ENCODE results near the gene ARF4. TPM values are rescaled to one million over a fixed set of nuclear protein-coding genes. Genes with fewer than 3 reads are reported as not detected.

ARF4 gene
- total RNA-seq, 1 donor from 2014 or later = 97.0 TPM

- H3K27ac Mint-ChIP-seq = peak overlapping the region; percentile 61
- H3K4me1 Mint-ChIP-seq (ENCODE audit: low read depth) = peaks cover 21% of the 10 kb centered on the region
- peaks cover 20% of the 10 kb centered on the region for H3K36me3 Mint-ChIP-seq (ENCODE audit: low read depth)
- H3K4me3 Mint-ChIP-seq = no peak overlapping the region
- intact Hi-C loops (cut with micrococcal nuclease) = no loop called here
- H3K9me3 Mint-ChIP-seq = peaks cover 5% of the 10 kb centered on the region
- no peaks in the 10 kb centered on the region for H3K27me3 Mint-ChIP-seq (ENCODE audit: insufficient read depth)
- DNase-seq (ENCODE audit: low spot score) = no peak
These were observed 3.1 kb upstream of the ARF4 start for GRCh38 chr3:57600195-57600594.

DNA sequence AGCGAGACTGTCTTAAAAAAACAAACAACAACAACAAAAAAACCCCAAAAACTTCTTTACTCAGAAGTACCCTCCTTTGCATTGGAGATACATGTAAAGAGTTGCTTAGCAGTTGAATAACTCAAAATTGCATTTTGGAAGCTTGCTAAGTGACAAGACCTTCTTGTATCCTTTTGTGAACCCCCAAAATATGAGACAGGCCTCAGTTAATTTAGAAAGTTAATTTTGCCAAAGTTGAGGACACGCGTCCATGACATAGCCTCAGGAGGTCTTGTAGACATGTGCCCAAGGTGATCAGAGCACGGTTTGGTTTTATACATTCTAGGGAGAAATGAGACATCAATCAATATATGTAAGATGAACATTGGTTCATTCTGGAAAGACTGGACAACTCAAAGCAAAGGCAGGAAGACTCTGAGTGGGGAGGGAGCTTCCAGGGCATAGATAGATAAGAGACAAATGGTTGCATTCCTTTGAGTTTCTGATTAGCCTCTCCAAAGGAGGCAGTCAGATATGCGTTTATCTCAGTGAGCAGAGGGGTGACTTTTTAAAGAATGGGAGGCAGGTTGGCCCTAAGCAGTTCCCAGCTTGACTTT lies 1.7 kb upstream of the ARF4 start:
- H3K36me3 Mint-ChIP-seq (ENCODE audit: low read depth) = peaks cover 23% of the 10 kb centered on the region
- intact Hi-C loops (cut with micrococcal nuclease) = loop anchor here (5.0 to 10.0 kb wide), 6 partner anchors 253 to 917 kb away; partner anchors contain the start of genes ABHD6, ARHGEF3, IL17RD and TASOR
- peaks cover 31% of the 10 kb centered on the region for H3K4me1 Mint-ChIP-seq (ENCODE audit: low read depth)
- H3K27ac Mint-ChIP-seq = peak overlapping the region; percentile 100
- H3K9me3 Mint-ChIP-seq = no peaks in the 10 kb centered on the region
- peak overlapping the region; percentile 98 for H3K4me3 Mint-ChIP-seq
- DNase-seq (ENCODE audit: low spot score) = no peak
- H3K27me3 Mint-ChIP-seq (ENCODE audit: insufficient read depth) = no peaks in the 10 kb centered on the region

DNA sequence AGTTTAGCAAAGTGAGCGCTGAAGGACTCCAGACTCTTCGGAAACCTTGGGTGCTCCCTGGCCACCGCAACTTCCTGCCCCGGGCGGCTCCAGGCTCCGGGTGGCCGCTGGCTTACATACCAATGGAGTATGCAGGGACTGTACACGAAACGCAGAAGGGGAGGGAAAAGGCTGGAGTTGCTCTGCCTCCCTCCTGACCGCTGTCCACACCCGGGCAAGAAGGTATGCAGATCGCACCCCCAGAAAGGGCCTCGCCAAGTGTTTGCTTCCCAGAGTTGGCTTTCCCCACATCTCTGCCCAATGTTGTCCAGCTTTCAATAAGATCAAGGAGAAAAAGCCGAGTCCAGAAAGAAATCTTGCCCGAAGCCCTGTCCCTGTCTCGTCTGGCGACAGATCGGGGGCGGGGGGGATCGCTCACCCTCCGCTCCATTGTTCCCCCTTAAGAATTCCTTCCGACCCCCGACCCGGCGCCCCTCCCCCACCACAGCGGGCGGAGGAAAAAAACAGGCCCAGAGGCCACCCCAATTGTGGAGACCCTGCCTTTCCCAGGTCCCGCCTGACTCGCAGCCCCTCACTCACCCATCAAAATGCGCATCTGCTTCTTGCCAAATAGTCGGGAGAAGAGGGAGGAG lies 533 bp downstream of the ARF4 start:
- Mint-ChIP-seq H3K4me1 (ENCODE audit: low read depth) (peaks cover 35% of the 10 kb centered on the region), H3K4me3 (peak overlapping the region; percentile 98), H3K36me3 (ENCODE audit: low read depth) (peaks cover 24% of the 10 kb centered on the region)

GRCh38 chr3:57594576-57594975 lies 2.6 kb downstream of the ARF4 start:
- Mint-ChIP-seq H3K27ac (peak overlapping the region; percentile 49), H3K4me1 (ENCODE audit: low read depth) (peaks cover 33% of the 10 kb centered on the region), H3K27me3 (ENCODE audit: insufficient read depth) (no peaks in the 10 kb centered on the region), H3K36me3 (ENCODE audit: low read depth) (peaks cover 27% of the 10 kb centered on the region), H3K4me3 (peak overlapping the region; percentile 98), H3K9me3 (no peaks in the 10 kb centered on the region)
- intact Hi-C loops (cut with micrococcal nuclease) = loop anchor here (10.0 kb wide), 3 partner anchors 430 to 810 kb away; partner anchors contain the start of genes ABHD6 and IL17RD
- DNase-seq (ENCODE audit: low spot score) = no peak

More for the DNA sequence above, 533 bp downstream of the ARF4 start:
- Mint-ChIP-seq H3K27ac (peak overlapping the region; percentile 100), H3K9me3 (no peaks in the 10 kb centered on the region), H3K27me3 (ENCODE audit: insufficient read depth) (no peaks in the 10 kb centered on the region)
- DNase-seq (ENCODE audit: low spot score) = peak; percentile 67
- intact Hi-C loops (cut with micrococcal nuclease) = loop anchor here (1.0 to 10.0 kb wide), 15 partner anchors 40 to 914 kb away; partner anchors contain the start of genes ABHD6, ARHGEF3, DENND6A and HTD2

GRCh38 chr3:57594144-57594543 lies 3.0 kb downstream of the ARF4 start:
- Mint-ChIP-seq H3K9me3 (no peaks in the 10 kb centered on the region), H3K4me1 (ENCODE audit: low read depth) (peaks cover 29% of the 10 kb centered on the region), H3K27ac (no peak overlapping the region), H3K36me3 (ENCODE audit: low read depth) (peaks cover 26% of the 10 kb centered on the region), H3K27me3 (ENCODE audit: insufficient read depth) (no peaks in the 10 kb centered on the region), H3K4me3 (peak overlapping the region; percentile 98)
- no peak for DNase-seq (ENCODE audit: low spot score)
- intact Hi-C loops (cut with micrococcal nuclease) = loop anchor here (10.0 kb wide), 3 partner anchors 429 to 809 kb away; partner anchors contain the start of genes ABHD6 and IL17RD

DNA sequence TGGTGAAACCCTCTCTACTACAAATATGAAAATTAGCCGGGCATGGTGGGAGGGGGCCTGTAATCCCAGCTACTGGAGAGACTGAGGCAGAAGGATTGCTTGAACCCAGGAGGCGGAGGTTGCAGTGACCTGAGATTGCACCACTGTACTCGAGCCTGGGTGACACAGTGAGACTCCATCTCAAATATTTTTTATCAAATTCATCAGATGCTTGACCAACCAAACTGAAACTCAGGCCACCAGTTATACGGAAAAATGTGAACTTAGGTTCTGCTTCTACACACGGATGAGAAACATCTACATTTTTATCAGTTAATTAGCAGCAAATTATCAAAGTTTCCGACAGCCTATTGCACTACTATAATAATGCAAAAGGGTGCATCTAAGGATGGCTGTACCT lies 4.8 kb downstream of the ARF4 start:
- no peak overlapping the region for H3K4me3 Mint-ChIP-seq
- intact Hi-C loops (cut with micrococcal nuclease) = loop anchor here (10.0 kb wide), 3 partner anchors 428 to 808 kb away; partner anchors contain the start of genes ABHD6 and IL17RD
- no peaks in the 10 kb centered on the region for H3K27me3 Mint-ChIP-seq (ENCODE audit: insufficient read depth)
- peaks cover 23% of the 10 kb centered on the region for H3K4me1 Mint-ChIP-seq (ENCODE audit: low read depth)
- H3K36me3 Mint-ChIP-seq (ENCODE audit: low read depth) = peaks cover 22% of the 10 kb centered on the region
- H3K27ac Mint-ChIP-seq = no peak overlapping the region
- no peak for DNase-seq (ENCODE audit: low spot score)
- no peaks in the 10 kb centered on the region for H3K9me3 Mint-ChIP-seq

GRCh38 chr3:57587905-57588304 lies 9.2 kb downstream of the ARF4 start:
- no peak overlapping the region for H3K4me3 Mint-ChIP-seq
- DNase-seq (ENCODE audit: low spot score) = no peak
- H3K4me1 Mint-ChIP-seq (ENCODE audit: low read depth) = peaks cover 19% of the 10 kb centered on the region
- no peaks in the 10 kb centered on the region for H3K9me3 Mint-ChIP-seq
- no peaks in the 10 kb centered on the region for H3K27me3 Mint-ChIP-seq (ENCODE audit: insufficient read depth)
- peaks cover 22% of the 10 kb centered on the region for H3K36me3 Mint-ChIP-seq (ENCODE audit: low read depth)
- no peak overlapping the region for H3K27ac Mint-ChIP-seq
- intact Hi-C loops (cut with micrococcal nuclease) = no loop called here

DNA sequence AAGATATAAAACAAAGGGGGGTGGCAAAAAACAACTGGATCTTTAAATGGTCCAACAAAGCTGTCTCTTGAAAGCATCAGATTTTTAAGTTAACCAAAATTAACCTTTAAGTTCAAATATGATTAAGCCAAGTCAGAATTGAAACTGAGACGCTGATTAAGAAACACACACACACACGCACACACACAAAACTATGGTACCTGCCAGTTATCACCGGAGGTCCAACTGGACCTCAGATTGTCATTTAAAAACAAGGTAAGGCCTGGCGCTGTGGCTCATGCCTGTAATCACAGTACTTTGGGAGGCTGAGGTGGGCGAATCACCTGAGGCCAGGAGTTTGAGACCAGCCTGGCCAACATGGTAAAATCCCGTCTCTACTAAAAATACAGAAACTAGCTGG lies 10.4 kb downstream of the ARF4 start:
- intact Hi-C loops (cut with micrococcal nuclease) = no loop called here
- peaks cover 24% of the 10 kb centered on the region for H3K36me3 Mint-ChIP-seq (ENCODE audit: low read depth)
- H3K4me1 Mint-ChIP-seq (ENCODE audit: low read depth) = peaks cover 18% of the 10 kb centered on the region
- no peak overlapping the region for H3K4me3 Mint-ChIP-seq
- no peaks in the 10 kb centered on the region for H3K9me3 Mint-ChIP-seq
- no peaks in the 10 kb centered on the region for H3K27me3 Mint-ChIP-seq (ENCODE audit: insufficient read depth)
- H3K27ac Mint-ChIP-seq = no peak overlapping the region
- no peak for DNase-seq (ENCODE audit: low spot score)

DNA sequence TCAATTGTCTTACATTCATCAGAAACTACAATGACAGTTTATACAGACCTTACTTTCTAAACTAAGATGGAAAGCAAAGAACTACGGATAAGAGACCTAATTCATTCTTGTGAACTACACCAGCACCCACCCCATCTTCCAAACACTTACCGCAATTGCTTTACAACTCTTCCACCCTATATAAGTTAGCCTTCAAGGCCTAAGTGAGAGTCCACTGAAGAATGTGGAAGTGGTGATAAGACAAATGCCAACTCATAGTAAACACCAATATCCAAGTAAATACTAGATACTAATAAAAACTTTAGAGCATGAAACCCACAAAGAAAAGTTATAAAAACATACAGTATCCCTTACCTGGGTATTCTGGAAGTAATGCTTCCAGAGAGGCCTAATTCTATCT lies 13.6 kb downstream of the ARF4 start:
- Mint-ChIP-seq H3K4me1 (ENCODE audit: low read depth) (peaks cover 18% of the 10 kb centered on the region), H3K27me3 (ENCODE audit: insufficient read depth) (no peaks in the 10 kb centered on the region), H3K9me3 (no peaks in the 10 kb centered on the region), H3K36me3 (ENCODE audit: low read depth) (peaks cover 24% of the 10 kb centered on the region), H3K27ac (no peak overlapping the region), H3K4me3 (no peak overlapping the region)
- intact Hi-C loops (cut with micrococcal nuclease) = no loop called here
- DNase-seq (ENCODE audit: low spot score) = no peak

- H3K4me3 Mint-ChIP-seq = no peak overlapping the region
- no peaks in the 10 kb centered on the region for H3K27me3 Mint-ChIP-seq (ENCODE audit: insufficient read depth)
- peaks cover 18% of the 10 kb centered on the region for H3K4me1 Mint-ChIP-seq (ENCODE audit: low read depth)
- intact Hi-C loops (cut with micrococcal nuclease) = no loop called here
- no peaks in the 10 kb centered on the region for H3K9me3 Mint-ChIP-seq
- no peak for DNase-seq (ENCODE audit: low spot score)
- peaks cover 29% of the 10 kb centered on the region for H3K36me3 Mint-ChIP-seq (ENCODE audit: low read depth)
- H3K27ac Mint-ChIP-seq = no peak overlapping the region
These were observed 14.5 kb downstream of the ARF4 start for GRCh38 chr3:57582474-57583168.

GRCh38 chr3:57577801-57578200 lies 19.3 kb downstream of the ARF4 start:
- no peak overlapping the region for H3K4me3 Mint-ChIP-seq
- no peak overlapping the region for H3K27ac Mint-ChIP-seq
- H3K4me1 Mint-ChIP-seq (ENCODE audit: low read depth) = no peaks in the 10 kb centered on the region
- no peaks in the 10 kb centered on the region for H3K27me3 Mint-ChIP-seq (ENCODE audit: insufficient read depth)
- intact Hi-C loops (cut with micrococcal nuclease) = no loop called here
- peaks cover 40% of the 10 kb centered on the region for H3K36me3 Mint-ChIP-seq (ENCODE audit: low read depth)
- DNase-seq (ENCODE audit: low spot score) = no peak
- no peaks in the 10 kb centered on the region for H3K9me3 Mint-ChIP-seq

DNA sequence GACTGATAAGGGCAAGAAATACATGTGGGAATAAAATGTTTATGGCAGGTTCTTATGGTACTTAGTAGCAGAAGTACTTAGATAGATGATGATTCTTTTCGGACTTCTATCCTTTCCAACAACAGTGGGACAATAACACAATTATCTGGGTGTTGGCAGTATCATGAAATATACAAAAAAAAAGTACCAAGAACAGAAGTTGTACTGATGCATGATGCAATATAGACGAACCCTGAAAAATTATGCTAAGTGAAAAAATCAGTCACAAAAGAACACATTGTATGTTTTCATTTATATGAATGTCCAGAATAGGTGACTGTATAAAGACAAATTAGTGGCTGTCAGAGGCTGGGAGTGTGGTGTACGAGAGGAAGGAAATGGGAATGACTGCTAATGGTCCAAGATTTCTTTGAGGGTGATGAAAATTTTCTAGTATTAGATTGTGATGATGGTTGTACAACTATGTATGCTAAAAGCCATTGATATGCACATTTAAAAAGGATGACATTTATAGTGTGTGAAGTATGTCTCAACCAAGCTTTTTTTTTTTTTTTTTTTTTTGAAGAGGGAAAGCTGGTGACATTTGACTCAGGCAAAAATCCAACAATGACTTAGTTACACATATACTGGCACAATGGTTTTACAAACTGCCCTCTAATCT lies 21.0 kb downstream of the ARF4 start:
- no peak overlapping the region for H3K4me3 Mint-ChIP-seq
- no peaks in the 10 kb centered on the region for H3K4me1 Mint-ChIP-seq (ENCODE audit: low read depth)
- no peak for DNase-seq (ENCODE audit: low spot score)
- no peaks in the 10 kb centered on the region for H3K9me3 Mint-ChIP-seq
- no peak overlapping the region for H3K27ac Mint-ChIP-seq
- no peaks in the 10 kb centered on the region for H3K27me3 Mint-ChIP-seq (ENCODE audit: insufficient read depth)
- intact Hi-C loops (cut with micrococcal nuclease) = no loop called here
- H3K36me3 Mint-ChIP-seq (ENCODE audit: low read depth) = peaks cover 45% of the 10 kb centered on the region

Measured in activated T-helper 1 cell treated with anti-CD3 and anti-CD28 coated beads, Interleukin-12 subunit alpha, Interleukin-12 subunit beta, Interleukin-2, Interleukin-4 antibody, amounts not matched to agents 30 ng/mL and 10 ng/mL and 1 ng/mL, durations not matched to agents 14 hours and 24 hours and 36 hours (primary cell).